Activated CD4-positive, alpha-beta T cell treated with anti-CD3 and anti-CD28 coated beads, Interleukin-2, amount 10 ng/mL, durations not matched to agents 7 days and 5 days (primary cell): ENCODE data around the gene BBX. TPM values are rescaled to one million over a fixed set of nuclear protein-coding genes. Genes with fewer than 3 reads are reported as not detected.
A peak's percentile ranks its signal among the peaks of the same experiment; 100 is the strongest.

ENCODE experiments used
- CTCF ChIA-PET: fragments of 350-600 bp; sonication (Branson Sonifier 250); formaldehyde crosslinking; loops from one replicate; lab custom pipeline; 2021; ENCODE audit warnings: antibody characterized with exemption; lab: Charles Lee
- POLR2A ChIA-PET: fragments of 350-600 bp; sonication (Branson Sonifier 250); formaldehyde crosslinking; loops from one replicate; lab custom pipeline; 2021; ENCODE audit warnings: antibody characterized with exemption; lab: Charles Lee
- DNase-seq: peaks from one replicate; pipeline ENCODE4 v3.0.0-alpha.2; 2020
- H3K27ac Mint-ChIP-seq: one replicate; pipeline ENCODE4 v1.8.0; 2021; ENCODE audit warnings: mild to moderate bottlenecking, moderate library complexity, mixed read lengths
- H3K27me3 Mint-ChIP-seq: one replicate; pipeline ENCODE4 v1.8.0; 2021; ENCODE audit warnings: mixed read lengths
- H3K36me3 Mint-ChIP-seq: one replicate; pipeline ENCODE4 v1.8.0; 2021; ENCODE audit warnings: low read depth, mixed read lengths
- H3K4me1 Mint-ChIP-seq: one replicate; pipeline ENCODE4 v1.8.0; 2021; ENCODE audit warnings: mixed read lengths
- H3K4me3 Mint-ChIP-seq: one replicate; pipeline ENCODE4 v1.8.0; 2021; ENCODE audit warnings: mild to moderate bottlenecking, moderate library complexity, mixed read lengths
- H3K9me3 Mint-ChIP-seq: one replicate; pipeline ENCODE4 v1.8.0; 2021; ENCODE audit warnings: mixed read lengths
- total RNA-seq, 2 experiments: library from RNA; stranded (reverse); gene quantifications; one replicate each; pipeline ENCODE4 v1.2.3, GENCODE V29; 2021

The BBX gene
- total RNA-seq, 2 experiments from 2014 or later, result 35.0 to 45.4 TPM

DNA sequence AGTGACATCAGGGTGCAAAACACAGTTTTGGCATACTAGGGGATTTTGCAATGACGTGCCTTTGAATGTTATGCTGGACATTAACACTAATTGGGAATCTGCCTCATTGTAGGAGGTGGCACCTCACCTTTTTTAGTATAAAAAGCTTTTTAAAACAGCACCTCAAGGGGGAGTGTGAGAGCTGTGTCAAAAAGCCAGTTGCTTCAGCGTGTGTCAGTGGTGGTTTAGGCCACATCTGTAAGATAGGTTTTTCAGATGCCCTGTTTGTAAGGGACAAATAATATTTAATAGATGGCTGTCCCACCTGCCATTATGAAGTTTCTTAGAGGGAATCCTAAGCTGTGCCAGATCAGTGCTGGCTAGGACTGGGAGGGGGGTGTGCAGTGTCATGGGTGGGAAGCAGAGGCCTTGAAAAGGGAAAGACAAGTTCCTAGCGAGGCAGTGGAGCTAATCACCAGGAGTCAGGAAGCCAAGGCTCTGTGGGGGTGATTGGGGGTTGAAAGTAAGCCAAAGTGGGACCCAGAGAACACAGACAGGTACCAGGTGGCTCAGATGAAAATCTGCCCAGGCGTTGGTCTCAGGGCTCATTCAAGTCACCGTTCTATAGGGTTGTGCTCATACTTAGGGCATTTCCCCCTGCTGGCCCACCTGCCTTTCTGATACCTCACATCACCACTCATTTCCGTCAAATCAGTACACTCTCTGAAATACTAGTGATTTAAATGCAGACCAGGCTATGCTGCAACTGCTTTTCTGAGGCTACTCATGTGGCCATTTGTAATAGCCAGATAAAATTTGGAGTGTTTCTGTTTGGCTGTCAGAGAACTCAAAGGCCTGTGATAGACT is 120.5 kb downstream of the BBX start:
- no peaks in the 10 kb centered on the region for H3K9me3 Mint-ChIP-seq
- DNase-seq, result no peak
- H3K4me3 Mint-ChIP-seq, result no peak overlapping the region
- ChIA-PET POLR2A (interaction anchor here (0.6 kb wide), 1 partner anchor 38 kb away, joined by 3 read pairs; no protein-coding TSS in a partner anchor), CTCF (interaction anchor here (0.9 to 1.2 kb wide), 3 partner anchors 10 to 22 kb away, joined by 3 to 4 read pairs (median 4); no protein-coding TSS in a partner anchor)
- H3K27ac Mint-ChIP-seq, result no peak overlapping the region
- H3K36me3 Mint-ChIP-seq, result peaks cover 4% of the 10 kb centered on the region
- H3K4me1 Mint-ChIP-seq, result no peaks in the 10 kb centered on the region
- no peaks in the 10 kb centered on the region for H3K27me3 Mint-ChIP-seq

DNA sequence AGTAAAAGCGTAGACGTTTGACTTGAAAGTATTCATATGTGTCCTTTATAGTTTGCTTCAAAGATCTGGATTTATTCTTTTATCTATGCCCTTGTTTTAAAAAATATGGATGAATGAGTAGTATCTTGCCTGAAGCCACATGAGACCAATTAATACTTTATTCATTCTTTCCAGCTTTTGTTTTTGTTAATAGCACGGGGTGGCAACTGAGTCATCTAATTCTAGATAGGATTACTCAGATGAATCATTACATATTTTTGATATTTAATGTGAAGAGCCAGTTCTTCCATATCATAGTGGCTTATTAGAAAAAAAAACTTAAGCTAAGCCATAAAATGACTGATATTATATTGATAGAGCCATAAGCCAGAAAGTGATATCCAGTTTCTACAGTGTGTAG is 121.9 kb downstream of the BBX start:
- Mint-ChIP-seq H3K36me3 (peaks cover 14% of the 10 kb centered on the region), H3K9me3 (no peaks in the 10 kb centered on the region), H3K4me1 (no peaks in the 10 kb centered on the region), H3K27ac (no peak overlapping the region), H3K4me3 (no peak overlapping the region), H3K27me3 (no peaks in the 10 kb centered on the region)
- DNase-seq, result no peak
- ChIA-PET POLR2A (no interaction called here), CTCF (no interaction called here)

DNA sequence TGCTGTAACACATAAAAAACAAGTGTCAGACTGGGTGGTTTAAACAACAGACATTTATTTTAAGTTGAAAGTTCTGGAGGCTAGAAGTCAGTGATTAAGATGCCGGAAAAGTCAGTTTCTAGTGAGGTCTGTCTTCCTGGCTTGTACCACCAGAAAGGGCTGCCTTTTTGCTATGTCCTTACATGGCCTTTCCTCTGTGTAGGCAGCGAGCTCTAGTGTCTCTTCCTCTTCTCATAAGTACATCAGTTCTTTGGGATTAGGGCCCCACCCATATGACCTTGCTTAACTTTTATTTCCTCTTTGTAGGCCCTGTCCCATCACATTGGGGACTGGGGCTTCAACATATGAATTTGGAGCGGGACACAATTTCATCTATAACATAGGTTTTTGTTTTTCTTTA is 128.0 kb downstream of the BBX start:
- H3K27ac Mint-ChIP-seq, result no peak overlapping the region
- peaks cover 11% of the 10 kb centered on the region for H3K4me1 Mint-ChIP-seq
- CTCF ChIA-PET, result no interaction called here
- H3K27me3 Mint-ChIP-seq, result no peaks in the 10 kb centered on the region
- DNase-seq, result no peak
- POLR2A ChIA-PET, result no interaction called here
- peaks cover 16% of the 10 kb centered on the region for H3K36me3 Mint-ChIP-seq
- H3K4me3 Mint-ChIP-seq, result no peak overlapping the region
- no peaks in the 10 kb centered on the region for H3K9me3 Mint-ChIP-seq

DNA sequence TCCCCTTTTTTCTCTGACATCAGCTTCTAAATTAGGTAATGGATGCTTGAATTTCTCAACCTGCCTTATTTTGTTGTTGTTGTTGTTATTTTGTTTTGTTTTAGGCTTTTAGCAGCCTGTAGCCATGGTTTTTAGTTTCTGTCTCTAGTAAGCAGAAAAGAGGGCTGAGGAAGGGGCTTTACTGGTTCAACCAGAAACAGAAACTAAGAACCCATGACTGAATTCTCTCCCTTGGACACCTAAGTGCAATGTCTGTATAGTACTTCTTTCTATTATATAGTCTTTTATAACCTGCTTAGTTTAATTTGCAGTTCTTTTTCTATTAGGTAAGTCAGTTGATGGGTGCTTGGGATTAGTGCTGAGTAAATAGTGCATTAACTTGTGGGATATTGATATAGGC is 129.0 kb downstream of the BBX start:
- no peaks in the 10 kb centered on the region for H3K27me3 Mint-ChIP-seq
- H3K36me3 Mint-ChIP-seq, result peaks cover 16% of the 10 kb centered on the region
- POLR2A ChIA-PET, result no interaction called here
- CTCF ChIA-PET, result interaction anchor here (0.6 kb wide), 1 partner anchor 11 kb away, joined by 3 read pairs; no protein-coding TSS in a partner anchor
- no peak overlapping the region for H3K4me3 Mint-ChIP-seq
- peaks cover 11% of the 10 kb centered on the region for H3K4me1 Mint-ChIP-seq
- H3K27ac Mint-ChIP-seq, result no peak overlapping the region
- DNase-seq, result no peak
- no peaks in the 10 kb centered on the region for H3K9me3 Mint-ChIP-seq

DNA sequence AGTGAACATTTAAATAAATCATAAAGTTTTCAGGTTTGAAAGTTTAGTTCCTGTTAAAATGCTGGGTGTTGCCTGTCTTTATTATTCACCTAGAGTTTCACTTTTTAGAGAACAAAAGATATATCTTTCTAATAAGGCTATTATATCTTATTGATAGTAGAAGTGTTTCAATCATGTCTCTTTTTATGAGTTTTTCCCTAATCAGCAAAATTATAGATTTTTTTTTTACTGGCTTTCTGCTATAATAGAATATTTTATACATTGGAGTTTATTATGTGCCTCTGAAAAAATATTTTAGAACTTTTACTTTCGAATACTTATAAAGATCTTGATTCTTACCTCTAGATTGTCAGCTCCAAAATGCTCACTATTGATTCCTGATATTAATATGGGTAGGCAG is 131.5 kb downstream of the BBX start:
- POLR2A ChIA-PET, result no interaction called here
- no peaks in the 10 kb centered on the region for H3K9me3 Mint-ChIP-seq
- CTCF ChIA-PET, result no interaction called here
- no peak overlapping the region for H3K4me3 Mint-ChIP-seq
- DNase-seq, result no peak
- peaks cover 11% of the 10 kb centered on the region for H3K4me1 Mint-ChIP-seq
- no peak overlapping the region for H3K27ac Mint-ChIP-seq
- peaks cover 5% of the 10 kb centered on the region for H3K36me3 Mint-ChIP-seq
- no peaks in the 10 kb centered on the region for H3K27me3 Mint-ChIP-seq

DNA sequence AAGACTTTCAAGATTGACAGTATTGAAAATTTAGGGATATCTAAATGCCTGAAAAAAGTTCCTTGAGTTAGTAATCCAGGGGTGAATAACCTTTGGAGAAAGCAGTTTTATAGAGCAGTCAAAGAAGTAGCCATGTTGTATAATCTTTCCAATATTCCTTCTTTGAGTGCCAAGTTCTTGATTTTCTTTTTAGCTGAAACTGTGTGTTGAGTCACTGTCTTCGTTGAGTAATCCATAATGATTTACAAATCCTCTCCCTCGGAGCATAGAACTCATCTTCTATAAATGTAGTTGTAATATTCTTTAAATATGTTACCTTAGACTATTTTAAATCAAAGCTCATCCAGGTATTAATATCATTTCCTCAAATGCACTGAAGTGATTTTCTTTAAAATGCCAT is 135.2 kb downstream of the BBX start:
- Mint-ChIP-seq H3K4me3 (no peak overlapping the region), H3K27me3 (no peaks in the 10 kb centered on the region), H3K9me3 (no peaks in the 10 kb centered on the region), H3K36me3 (no peaks in the 10 kb centered on the region), H3K27ac (no peak overlapping the region), H3K4me1 (peaks cover 14% of the 10 kb centered on the region)
- POLR2A ChIA-PET, result no interaction called here
- DNase-seq, result no peak
- CTCF ChIA-PET, result no interaction called here

DNA sequence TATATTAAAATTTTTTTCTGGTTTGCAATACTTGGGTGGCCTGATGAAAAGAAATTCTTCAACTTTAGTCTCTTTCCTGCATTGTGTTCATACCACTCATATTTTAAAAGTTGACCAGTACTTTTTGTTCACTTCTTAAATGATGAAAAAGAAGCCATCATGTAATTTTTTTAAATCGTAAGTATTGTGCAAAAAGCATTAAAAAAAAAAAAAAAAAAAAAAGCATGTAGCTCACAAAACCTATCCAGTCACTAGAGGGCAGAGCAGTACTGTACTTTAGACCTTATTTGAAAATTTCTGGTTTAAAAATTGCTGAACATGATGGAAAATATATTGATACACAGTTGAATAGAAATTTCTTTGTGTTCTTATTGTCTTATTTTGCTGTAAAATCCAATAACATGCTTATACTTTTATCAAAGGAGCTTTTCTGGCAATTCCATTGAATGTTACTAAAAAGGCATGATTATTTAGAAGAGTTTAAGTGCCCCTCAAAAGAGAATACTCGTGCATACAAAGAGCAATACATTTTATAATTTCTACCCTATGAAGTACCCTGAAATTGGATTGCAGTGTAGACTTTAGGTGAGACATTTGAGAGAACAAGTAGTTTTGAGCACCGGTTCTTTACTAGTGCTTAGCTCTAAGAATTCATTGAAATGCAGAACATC is 137.7 kb downstream of the BBX start:
- H3K27ac Mint-ChIP-seq, result no peak overlapping the region
- H3K4me3 Mint-ChIP-seq, result no peak overlapping the region
- no peaks in the 10 kb centered on the region for H3K9me3 Mint-ChIP-seq
- POLR2A ChIA-PET, result no interaction called here
- peaks cover 14% of the 10 kb centered on the region for H3K4me1 Mint-ChIP-seq
- CTCF ChIA-PET, result interaction anchor here (0.6 to 1.3 kb wide), 6 partner anchors 17 to 188 kb away, joined by 3 to 4 read pairs (median 4); no protein-coding TSS in a partner anchor
- no peaks in the 10 kb centered on the region for H3K27me3 Mint-ChIP-seq
- peak; percentile 16 for DNase-seq
- no peaks in the 10 kb centered on the region for H3K36me3 Mint-ChIP-seq

DNA sequence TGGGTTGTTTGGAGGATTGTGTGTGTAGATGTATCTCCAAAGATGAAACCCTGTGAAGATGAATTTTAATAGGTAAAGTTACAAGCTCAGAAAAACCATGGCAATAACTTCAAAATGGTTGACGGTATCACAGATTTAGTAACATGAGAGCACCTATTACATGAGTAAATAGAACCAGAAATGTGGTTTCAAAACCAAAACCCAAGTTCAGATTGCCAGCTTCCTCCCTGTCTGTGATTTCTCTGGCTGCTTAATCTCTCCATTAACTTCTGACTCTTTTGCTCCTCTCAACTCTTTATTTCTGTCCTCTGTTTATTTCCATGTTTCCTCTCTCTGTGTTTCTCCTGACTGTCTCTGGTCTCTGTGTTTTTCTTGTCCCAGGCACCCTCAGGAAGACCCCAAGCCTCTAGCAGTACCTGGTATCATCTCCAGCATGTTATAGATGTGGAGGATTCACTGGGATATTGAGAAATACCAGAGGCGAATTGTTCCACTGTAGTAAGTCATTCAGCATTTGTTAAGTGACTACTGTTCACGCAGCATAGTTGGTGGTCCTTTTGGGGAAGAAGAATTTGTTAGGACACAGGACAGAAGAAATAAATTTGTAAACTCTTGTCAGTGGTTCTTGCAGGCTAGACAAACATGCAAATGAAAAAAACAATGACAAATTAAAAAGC is 138.8 kb downstream of the BBX start:
- DNase-seq, result peak; percentile 12
- ChIA-PET POLR2A (interaction anchor here (0.6 kb wide), 1 partner anchor 14 kb away, joined by 8 read pairs; no protein-coding TSS in a partner anchor), CTCF (interaction anchor here (1.1 to 1.3 kb wide), 3 partner anchors 16 to 187 kb away, joined by 4 read pairs; no protein-coding TSS in a partner anchor)
- H3K4me3 Mint-ChIP-seq, result no peak overlapping the region
- H3K27ac Mint-ChIP-seq, result no peak overlapping the region
- no peaks in the 10 kb centered on the region for H3K9me3 Mint-ChIP-seq
- no peaks in the 10 kb centered on the region for H3K27me3 Mint-ChIP-seq
- no peaks in the 10 kb centered on the region for H3K36me3 Mint-ChIP-seq
- H3K4me1 Mint-ChIP-seq, result peaks cover 14% of the 10 kb centered on the region

DNA sequence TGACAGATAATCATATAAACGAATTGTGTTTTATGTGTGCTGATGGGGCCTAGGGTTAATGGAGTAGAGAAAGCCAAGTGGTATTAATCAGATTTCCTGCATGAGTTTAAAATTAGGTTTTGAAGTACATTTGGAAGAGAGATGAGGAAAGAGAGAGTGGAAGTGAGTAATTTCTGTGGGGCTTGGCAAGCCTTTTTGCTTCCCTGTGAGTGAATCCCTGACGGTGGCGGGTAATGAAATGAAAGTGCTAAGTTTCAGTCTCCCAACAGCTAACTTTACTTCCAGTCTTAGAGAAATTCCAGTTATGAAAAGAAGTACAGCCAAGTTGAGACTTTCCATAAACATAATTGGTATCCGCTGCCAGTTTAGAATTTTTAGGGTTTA is 139.4 kb downstream of the BBX start:
- no peak overlapping the region for H3K27ac Mint-ChIP-seq
- CTCF ChIA-PET, result interaction anchor here (0.8 kb wide), 1 partner anchor 15 kb away, joined by 3 read pairs; no protein-coding TSS in a partner anchor
- DNase-seq, result no peak

DNA sequence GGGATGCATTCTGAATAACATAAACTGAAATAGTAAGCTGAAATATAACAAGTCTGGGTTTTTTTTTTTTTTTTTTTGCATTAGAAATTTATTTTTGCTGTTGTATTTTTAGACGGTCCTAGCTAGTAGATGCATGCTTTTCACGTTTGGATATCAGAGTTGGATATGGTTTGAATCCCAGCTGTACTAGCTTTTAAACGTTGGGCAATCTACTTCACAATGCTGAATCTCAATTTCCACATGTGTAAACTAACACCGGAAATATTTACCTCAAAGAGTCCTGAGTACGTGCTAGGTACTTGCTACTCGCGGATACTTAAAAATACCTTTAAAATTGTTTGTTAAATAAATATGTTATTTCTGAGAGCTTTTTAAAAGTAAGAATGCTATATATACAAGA is 139.8 kb downstream of the BBX start:
- Mint-ChIP-seq H3K4me1 (peaks cover 14% of the 10 kb centered on the region), H3K36me3 (no peaks in the 10 kb centered on the region), H3K27ac (no peak overlapping the region), H3K9me3 (no peaks in the 10 kb centered on the region), H3K4me3 (no peak overlapping the region), H3K27me3 (no peaks in the 10 kb centered on the region)
- ChIA-PET POLR2A (interaction anchor here (0.6 kb wide), 1 partner anchor 13 kb away, joined by 8 read pairs; no protein-coding TSS in a partner anchor), CTCF (interaction anchor here (0.8 kb wide), 1 partner anchor 14 kb away, joined by 3 read pairs; no protein-coding TSS in a partner anchor)
- DNase-seq, result no peak

More for the DNA sequence above, 139.4 kb downstream of the BBX start:
- POLR2A ChIA-PET, result interaction anchor here (0.6 kb wide), 1 partner anchor 14 kb away, joined by 8 read pairs; no protein-coding TSS in a partner anchor
- Mint-ChIP-seq H3K4me3 (no peak overlapping the region), H3K36me3 (no peaks in the 10 kb centered on the region), H3K9me3 (no peaks in the 10 kb centered on the region), H3K4me1 (peaks cover 14% of the 10 kb centered on the region), H3K27me3 (no peaks in the 10 kb centered on the region)

DNA sequence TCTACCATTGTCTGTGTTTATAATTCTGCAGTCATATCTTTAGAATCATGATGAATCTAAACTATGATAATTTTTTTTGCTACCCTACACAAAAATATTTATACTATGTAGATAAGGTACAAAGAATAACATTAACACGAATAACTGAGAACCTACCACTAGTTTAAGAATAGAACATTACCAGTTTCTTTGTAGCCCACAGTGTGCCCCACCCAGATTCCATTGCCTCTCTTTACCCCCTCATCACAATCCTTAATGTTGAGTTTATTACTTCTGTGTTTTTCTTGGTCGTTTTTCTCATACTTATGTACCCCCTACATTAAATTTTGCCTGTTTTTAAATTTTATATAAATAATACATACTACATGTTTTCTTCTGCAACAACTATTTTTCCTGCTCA is 140.5 kb downstream of the BBX start:
- Mint-ChIP-seq H3K27me3 (no peaks in the 10 kb centered on the region), H3K9me3 (no peaks in the 10 kb centered on the region), H3K36me3 (no peaks in the 10 kb centered on the region), H3K4me1 (peaks cover 17% of the 10 kb centered on the region), H3K4me3 (no peak overlapping the region), H3K27ac (no peak overlapping the region)
- ChIA-PET CTCF (no interaction called here), POLR2A (no interaction called here)
- DNase-seq, result no peak

DNA sequence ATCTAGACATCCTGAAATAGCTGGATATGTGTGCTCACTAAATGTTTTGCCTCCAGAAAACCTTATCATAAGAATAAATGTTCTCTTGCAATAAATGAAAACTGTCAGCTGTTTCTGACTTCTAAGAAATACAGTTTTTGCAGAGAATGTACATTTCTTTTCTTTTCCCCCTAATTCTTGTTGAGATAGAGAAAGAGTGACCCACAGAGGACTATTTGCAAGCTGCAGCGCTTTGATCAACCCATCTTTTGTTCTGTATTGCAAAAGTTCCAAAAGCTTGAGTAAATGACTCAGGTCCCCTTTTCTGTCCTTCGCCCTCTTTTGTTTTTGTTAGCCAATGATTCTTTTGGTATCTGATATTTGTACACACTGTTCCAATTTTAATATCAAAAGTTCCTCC is 141.9 kb downstream of the BBX start:
- H3K36me3 Mint-ChIP-seq, result no peaks in the 10 kb centered on the region
- no peak for DNase-seq
- ChIA-PET CTCF (interaction anchor here (0.6 to 1.0 kb wide), 2 partner anchors 15 to 196 kb away, joined by 3 read pairs; no protein-coding TSS in a partner anchor), POLR2A (no interaction called here)
- H3K27me3 Mint-ChIP-seq, result no peaks in the 10 kb centered on the region
- no peak overlapping the region for H3K27ac Mint-ChIP-seq
- H3K4me3 Mint-ChIP-seq, result no peak overlapping the region
- H3K4me1 Mint-ChIP-seq, result peaks cover 17% of the 10 kb centered on the region
- H3K9me3 Mint-ChIP-seq, result no peaks in the 10 kb centered on the region
